GM18505 (cell line): ENCODE results near the gene HSPB7.
"Not testable (repeated sequence)": the region's sequence is repeated elsewhere in the genome, so short reads cannot be mapped to it uniquely, and the experiment has no call there.

Experiments used
- ATAC-seq: cut with Tn5 transposase; IDR thresholded peaks from one replicate; pipeline ENCODE4 v1.9.1; 2021; ENCODE audit not compliant: unreplicated experiment
- POLR2A ChIP-seq: IDR thresholded peaks from 4 replicates; pipeline ENCODE4 v1.6.1; 2011; ENCODE audit warnings: borderline replicate concordance; ENCODE audit not compliant: insufficient read depth, insufficient read length; ENCODE audit errors: extremely low read depth

The HSPB7 gene

GRCh38 chr1:16038620-16038912 is 20.7 kb upstream of the HSPB7 start:
- ATAC-seq = no peak
- no peak for TF ChIP-seq POLR2A

- not testable (repeated sequence) for ATAC-seq
These were observed 18.6 kb upstream of the HSPB7 start for GRCh38 chr1:16036461-16036860.

GRCh38 chr1:16033103-16033632 is 15.3 kb upstream of the HSPB7 start:
- ATAC-seq = not testable (repeated sequence)

- ATAC-seq = no peak
- no peak for TF ChIP-seq POLR2A
These were observed 14.7 kb upstream of the HSPB7 start for GRCh38 chr1:16032388-16033102.

- no peak for TF ChIP-seq POLR2A
- ATAC-seq = no peak
These were observed 13.7 kb upstream of the HSPB7 start for GRCh38 chr1:16031551-16031950.

- no peak for ATAC-seq
- TF ChIP-seq POLR2A = no peak
These were observed 11.4 kb upstream of the HSPB7 start for GRCh38 chr1:16029288-16029687.

GRCh38 chr1:16029003-16029268 is 11.1 kb upstream of the HSPB7 start:
- ATAC-seq = not testable (repeated sequence)

- ATAC-seq = no peak
- TF ChIP-seq POLR2A = no peak
These were observed 10.6 kb upstream of the HSPB7 start for GRCh38 chr1:16028237-16029002.

GRCh38 chr1:16026723-16027484 is 9.1 kb upstream of the HSPB7 start:
- no peak for TF ChIP-seq POLR2A
- no peak for ATAC-seq

- ATAC-seq = not testable (repeated sequence)
These were observed 8.5 kb upstream of the HSPB7 start for GRCh38 chr1:16026302-16026701.

GRCh38 chr1:16023050-16023653 is 5.3 kb upstream of the HSPB7 start:
- no peak for TF ChIP-seq POLR2A
- no peak for ATAC-seq

GRCh38 chr1:16022393-16022792 is 4.5 kb upstream of the HSPB7 start:
- no peak for TF ChIP-seq POLR2A
- ATAC-seq = no peak

- ATAC-seq = no peak
- TF ChIP-seq POLR2A = no peak
These were observed 3.8 kb upstream of the HSPB7 start, which contains the start of gene CLCNKA for GRCh38 chr1:16021681-16022080. CLCNKA (plus strand) TSS chr1:16022036; CDS start chr1:16022620, 584 bp downstream.

- ATAC-seq = not testable (repeated sequence)
These were observed 3.0 kb upstream of the HSPB7 start for GRCh38 chr1:16020878-16021277.
